Gastroesophageal sphincter (tissue), 3 donors: ENCODE measurements around the gene NELFCD.

Source experiments
- EP300 ChIP-seq: sonication (generic); formaldehyde crosslinking; IDR thresholded peaks from one replicate; pipeline ENCODE4 v1.6.1; 2017; ENCODE audit warnings: antibody characterized with exemption, mild to moderate bottlenecking
- POLR2A ChIP-seq, 2 donors: fragments of 450-650 bp; IDR thresholded peaks; one replicate each; pipeline ENCODE4 v1.6.1; 2017; ENCODE audit warnings: antibody characterized with exemption in 2 of 2, mild to moderate bottlenecking in 2 of 2, moderate library complexity in 1 of 2
- POLR2AphosphoS5 ChIP-seq: sonication (generic); formaldehyde crosslinking; IDR thresholded peaks from one replicate; pipeline ENCODE4 v1.6.1; 2017; ENCODE audit warnings: antibody characterized with exemption
- TF ChIP-seq, protein P1 (sequence below), 4 experiments: fragments of 200-600 bp in 2 of 4; fragments of 450-650 bp in 2 of 4; sonication (generic) in 1 of 4; IDR thresholded peaks; one replicate each; pipeline ENCODE4 v1.5.1; 2017 to 2019; ENCODE audit warnings: antibody characterized with exemption in 4 of 4, mild to moderate bottlenecking in 2 of 4, moderate library complexity in 2 of 4

DNA sequence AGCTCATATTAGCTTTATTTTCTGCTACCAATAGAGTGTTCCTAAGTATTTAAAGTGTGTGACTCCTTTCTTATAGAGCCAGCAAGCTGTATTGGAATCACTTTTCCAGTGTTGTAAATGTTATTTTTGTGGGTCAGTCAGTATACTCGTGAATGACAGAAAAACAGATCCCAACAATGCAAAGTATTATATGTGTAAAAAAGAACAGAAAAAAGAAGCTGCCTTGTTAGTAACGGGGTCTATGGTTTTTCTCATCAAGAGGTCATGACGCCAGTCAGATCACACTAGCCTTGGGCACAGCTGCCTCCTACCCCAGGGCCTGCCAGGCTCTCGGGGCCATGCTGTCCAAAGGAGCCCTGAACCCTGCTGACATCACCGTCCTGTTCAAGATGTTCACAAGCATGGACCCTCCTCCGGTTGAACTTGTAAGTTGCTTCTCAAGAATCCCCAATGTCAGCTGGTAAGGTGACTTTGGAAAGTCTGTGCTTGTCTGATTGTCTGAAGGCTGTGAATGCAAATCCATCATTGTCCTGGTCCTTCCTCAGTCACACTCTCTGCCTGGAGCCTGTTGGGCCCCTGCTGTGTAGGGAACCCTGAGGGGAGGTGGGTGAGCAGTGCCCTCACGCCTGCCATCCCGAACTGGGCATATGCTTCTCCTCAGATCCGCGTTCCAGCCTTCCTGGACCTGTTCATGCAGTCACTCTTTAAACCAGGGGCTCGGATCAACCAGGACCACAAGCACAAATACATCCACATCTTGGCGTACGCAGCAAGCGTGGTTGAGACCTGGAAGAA is 9.8 kb downstream of the NELFCD start:
- TF ChIP-seq EP300 (no peak), POLR2A (IDR thresholded peaks at IDR 0.05) (peak in 1 of 2 donors; percentile 16), POLR2AphosphoS5 (no peak)
- TF ChIP-seq, protein P1, sequence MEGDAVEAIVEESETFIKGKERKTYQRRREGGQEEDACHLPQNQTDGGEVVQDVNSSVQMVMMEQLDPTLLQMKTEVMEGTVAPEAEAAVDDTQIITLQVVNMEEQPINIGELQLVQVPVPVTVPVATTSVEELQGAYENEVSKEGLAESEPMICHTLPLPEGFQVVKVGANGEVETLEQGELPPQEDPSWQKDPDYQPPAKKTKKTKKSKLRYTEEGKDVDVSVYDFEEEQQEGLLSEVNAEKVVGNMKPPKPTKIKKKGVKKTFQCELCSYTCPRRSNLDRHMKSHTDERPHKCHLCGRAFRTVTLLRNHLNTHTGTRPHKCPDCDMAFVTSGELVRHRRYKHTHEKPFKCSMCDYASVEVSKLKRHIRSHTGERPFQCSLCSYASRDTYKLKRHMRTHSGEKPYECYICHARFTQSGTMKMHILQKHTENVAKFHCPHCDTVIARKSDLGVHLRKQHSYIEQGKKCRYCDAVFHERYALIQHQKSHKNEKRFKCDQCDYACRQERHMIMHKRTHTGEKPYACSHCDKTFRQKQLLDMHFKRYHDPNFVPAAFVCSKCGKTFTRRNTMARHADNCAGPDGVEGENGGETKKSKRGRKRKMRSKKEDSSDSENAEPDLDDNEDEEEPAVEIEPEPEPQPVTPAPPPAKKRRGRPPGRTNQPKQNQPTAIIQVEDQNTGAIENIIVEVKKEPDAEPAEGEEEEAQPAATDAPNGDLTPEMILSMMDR (IDR thresholded peaks at IDR 0.05), result no peak
